Neural cell (in vitro differentiated cells): Measurements from ENCODE around the gene RSPH9. TPM values are rescaled to one million over a fixed set of nuclear protein-coding genes. Genes with fewer than 3 reads are reported as not detected.
"Not testable (repeated sequence)": the region's sequence is repeated elsewhere in the genome, so short reads cannot be mapped to it uniquely, and the experiment has no call there.

Experiments
- H2AFZ ChIP-seq: fragments of 200-600, 300-800 bp; sonication (generic), shearing (Covaris generic); 2 replicates; pipeline ENCODE4 v1.6.0; 2014; ENCODE audit warnings: low read depth, mild to moderate bottlenecking, antibody characterized with exemption, low read length, moderate library complexity
- H3F3A ChIP-seq: fragments of 200-600 bp; shearing (Covaris generic); 2 replicates; pipeline ENCODE4 v1.6.1; 2016; ENCODE audit warnings: mild to moderate bottlenecking, moderate library complexity, mixed read lengths, antibody characterized with exemption, low read length; ENCODE audit not compliant: insufficient read depth, poor library complexity, severe bottlenecking
- H3K27ac ChIP-seq: fragments of 200-600, 300-800 bp; sonication (generic), shearing (Covaris generic); 2 replicates; pipeline ENCODE4 v1.5.1; 2014; ENCODE audit warnings: mild to moderate bottlenecking, low read length, moderate library complexity
- H3K27me3 ChIP-seq: fragments of 300-800, 200-600 bp; sonication (generic), shearing (Covaris generic); 2 replicates; pipeline ENCODE4 v1.6.0; 2014; ENCODE audit warnings: mild to moderate bottlenecking, low read depth, low read length, moderate library complexity; ENCODE audit not compliant: insufficient read depth
- H3K36me3 ChIP-seq: fragments of 300-800, 200-600 bp; sonication (generic), shearing (Covaris generic); 2 replicates; pipeline ENCODE4 v1.5.1; 2014; ENCODE audit warnings: mild to moderate bottlenecking, antibody characterized with exemption, low read length, moderate library complexity; ENCODE audit not compliant: insufficient read depth
- H3K4me2 ChIP-seq: fragments of 300-800, 200-600 bp; sonication (generic), shearing (Covaris generic); 2 replicates; pipeline ENCODE4 v1.6.0; 2014; ENCODE audit warnings: mild to moderate bottlenecking, low read length
- H3K4me3 ChIP-seq: fragments of 300-800, 200-600 bp; sonication (generic), shearing (Covaris generic); 2 replicates; pipeline ENCODE4 v1.5.1; 2014; ENCODE audit warnings: mild to moderate bottlenecking, low read length, moderate library complexity
- H3K79me2 ChIP-seq: fragments of 200-600 bp; shearing (Covaris generic); replicated peaks from 2 replicates; pipeline ENCODE4 v1.6.0; 2014; ENCODE audit warnings: mild to moderate bottlenecking, low read length, moderate library complexity; ENCODE audit not compliant: insufficient read depth
- H3K9ac ChIP-seq: fragments of 300-800, 200-600 bp; sonication (generic), shearing (Covaris generic); 2 replicates; pipeline ENCODE4 v1.6.1; 2016; ENCODE audit warnings: mild to moderate bottlenecking, low read length, mixed read lengths
- H3K9me2 ChIP-seq: fragments of 200-600 bp; shearing (Covaris generic); 2 replicates; pipeline ENCODE4 v1.6.1; 2016; ENCODE audit warnings: mild to moderate bottlenecking, low read length, mixed read lengths; ENCODE audit not compliant: insufficient read depth
- H3K9me3 ChIP-seq: fragments of 200-600, 300-800 bp; sonication (generic), shearing (Covaris generic); 2 replicates; pipeline ENCODE4 v1.6.1; 2016; ENCODE audit warnings: mild to moderate bottlenecking, mixed run types, low read length, moderate library complexity, mixed read lengths
- H4K20me1 ChIP-seq: fragments of 200-600 bp; shearing (Covaris generic); 2 replicates; pipeline ENCODE4 v1.6.1; 2016; ENCODE audit warnings: mild to moderate bottlenecking, mixed run types; ENCODE audit not compliant: insufficient read depth
- CTCF ChIP-seq: fragments of 450-650 bp; IDR thresholded peaks from 2 replicates; pipeline ENCODE4 v1.5.1; 2014; ENCODE audit warnings: antibody characterized with exemption, mild to moderate bottlenecking, moderate library complexity; ENCODE audit not compliant: poor library complexity, severe bottlenecking
- EP300 ChIP-seq: fragments of 450-650 bp; conservative IDR thresholded peaks from 2 replicates; pipeline ENCODE4 v1.6.1; 2014; ENCODE audit warnings: antibody characterized with exemption, mild to moderate bottlenecking, moderate library complexity; ENCODE audit not compliant: poor library complexity, severe bottlenecking
- EZH2 ChIP-seq: fragments of 200-600, 300-800 bp; shearing (Covaris generic), sonication (generic); IDR thresholded peaks from 2 replicates; pipeline ENCODE4 v1.6.1; 2014; ENCODE audit warnings: antibody characterized with exemption, low read length, borderline replicate concordance, mild to moderate bottlenecking; ENCODE audit not compliant: insufficient read depth, poor library complexity, severe bottlenecking
- MXI1 ChIP-seq: fragments of 450-650 bp; conservative IDR thresholded peaks from 2 replicates; pipeline ENCODE4 v1.6.1; 2014; ENCODE audit warnings: antibody characterized with exemption, mild to moderate bottlenecking; ENCODE audit not compliant: poor library complexity, severe bottlenecking
- POLR2AphosphoS5 ChIP-seq: IDR thresholded peaks from 2 replicates; pipeline ENCODE4 v1.6.1; 2012
- RAD21 ChIP-seq: fragments of 450-650 bp; conservative IDR thresholded peaks from 2 replicates; pipeline ENCODE4 v1.6.1; 2014; ENCODE audit warnings: antibody characterized with exemption, mild to moderate bottlenecking, moderate library complexity
- REST ChIP-seq: IDR thresholded peaks from 2 replicates; pipeline ENCODE4 v1.6.1; 2012; ENCODE audit warnings: borderline replicate concordance
- SMC3 ChIP-seq: fragments of 450-650 bp; conservative IDR thresholded peaks from 2 replicates; pipeline ENCODE4 v1.6.1; 2014; ENCODE audit warnings: antibody characterized with exemption, mild to moderate bottlenecking, moderate library complexity; ENCODE audit not compliant: poor library complexity
- TAF1 ChIP-seq: IDR thresholded peaks from 2 replicates; pipeline ENCODE4 v1.6.1; 2012; ENCODE audit warnings: low read depth
- polyA plus RNA-seq: library from polyadenylated mRNA; depleted of rRNA; stranded (reverse); fragments of >200 nt; gene quantifications from 2 replicates; pipeline ENCODE4 v1.2.3, GENCODE V29; 2014

Gene RSPH9
- polyA plus RNA-seq, 1 donor from 2014 or later, result 0.88 TPM

- Histone ChIP-seq H3K36me3 (peaks cover 5% of the 10 kb centered on the region), H4K20me1 (no peaks in the 10 kb centered on the region), H3K4me2 (no peak overlapping the region), H3F3A (no peaks in the 10 kb centered on the region), H3K27ac (no peak overlapping the region), H2AFZ (no peak overlapping the region), H3K4me3 (no peak overlapping the region), H3K9me3 (no peaks in the 10 kb centered on the region), H3K79me2 (no peaks in the 10 kb centered on the region), H3K27me3 (no peaks in the 10 kb centered on the region), H3K9me2 (no peaks in the 10 kb centered on the region), H3K9ac (no peak overlapping the region)
- TF ChIP-seq MXI1 (no peak), POLR2AphosphoS5 (no peak), REST (no peak), TAF1 (no peak), EP300 (no peak), RAD21 (no peak), SMC3 (no peak), CTCF (no peak), EZH2 (no peak)
Observed at GRCh38 chr6:43658161-43658560, 13.3 kb downstream of the RSPH9 start.

- H3K9ac ChIP-seq, H3K27me3 ChIP-seq, H3K9me3 ChIP-seq, H3K4me3 ChIP-seq, H3K27ac ChIP-seq, H3F3A ChIP-seq, H4K20me1 ChIP-seq, H3K4me2 ChIP-seq, H2AFZ ChIP-seq, H3K36me3 ChIP-seq, H3K79me2 ChIP-seq, H3K9me2 ChIP-seq: not testable (repeated sequence)
Observed at GRCh38 chr6:43662948-43663347, 18.1 kb downstream of the RSPH9 start.

GRCh38 chr6:43665376-43665775 is 20.5 kb downstream of the RSPH9 start:
- no peak overlapping the region for H2AFZ ChIP-seq

More at GRCh38 chr6:43665376-43665775, 20.5 kb downstream of the RSPH9 start:
- Histone ChIP-seq H3K9me2 (no peaks in the 10 kb centered on the region), H3K27ac (no peak overlapping the region), H3K27me3 (no peaks in the 10 kb centered on the region), H3F3A (no peaks in the 10 kb centered on the region), H3K36me3 (no peaks in the 10 kb centered on the region), H4K20me1 (no peaks in the 10 kb centered on the region), H3K4me3 (no peak overlapping the region), H3K79me2 (no peaks in the 10 kb centered on the region), H3K4me2 (no peak overlapping the region), H3K9me3 (no peaks in the 10 kb centered on the region), H3K9ac (no peak overlapping the region)
- no peak for TF ChIP-seq CTCF
- TF ChIP-seq POLR2AphosphoS5, result no peak
- TF ChIP-seq REST, result no peak
- TF ChIP-seq SMC3, result no peak
- no peak for TF ChIP-seq EZH2
- TF ChIP-seq EP300, result no peak
- TF ChIP-seq MXI1, result no peak
- no peak for TF ChIP-seq RAD21
- no peak for TF ChIP-seq TAF1
